ENCODE results near the gene NTNG1. TPM values are rescaled to one million over a fixed set of nuclear protein-coding genes. Genes with fewer than 3 reads are reported as not detected.

Gene NTNG1
- total and polyA plus RNA-seq, 9 donors = 10.9 to 21.3 (median 13.8) TPM

- Histone ChIP-seq H3K36me3 (ENCODE audit: control insufficient read depth, insufficient read depth, low read length) (no peaks in the 10 kb centered on the region), H3K27ac (ENCODE audit: low read length) (peak overlapping the region; percentile 86), H3K9me3 (replicated peaks; ENCODE audit: control insufficient read depth, low read depth, low read length) (no peaks in the 10 kb centered on the region), H3K4me3 (ENCODE audit: low read length) (peak overlapping the region; percentile 55), H3K27me3 (ENCODE audit: control insufficient read depth, insufficient read depth, low read length) (peaks cover 25% of the 10 kb centered on the region), H3K4me1 (ENCODE audit: control insufficient read depth, insufficient read depth, low read length) (peaks cover 11% of the 10 kb centered on the region)
- 0% methylated on average over 16 of the region's 41 CpGs for WGBS (ENCODE audit: insufficient coverage)
- DNase-seq = peak; percentile 52
These were observed 770 bp downstream of the NTNG1 start for GRCh38 chr1:107141491-107142126.

GRCh38 chr1:107142140-107142542 lies 1.3 kb downstream of the NTNG1 start:
- peak overlapping the region; percentile 86 for H3K27ac ChIP-seq (ENCODE audit: low read length)
- H3K4me3 ChIP-seq (ENCODE audit: low read length) = peak overlapping the region; percentile 55
- peaks cover 11% of the 10 kb centered on the region for H3K4me1 ChIP-seq (ENCODE audit: control insufficient read depth, insufficient read depth, low read length)
- peak; percentile 91 for DNase-seq
- H3K9me3 ChIP-seq (replicated peaks; ENCODE audit: control insufficient read depth, low read depth, low read length) = no peaks in the 10 kb centered on the region
- H3K36me3 ChIP-seq (ENCODE audit: control insufficient read depth, insufficient read depth, low read length) = no peaks in the 10 kb centered on the region
- peaks cover 25% of the 10 kb centered on the region for H3K27me3 ChIP-seq (ENCODE audit: control insufficient read depth, insufficient read depth, low read length)
- no CpG with 5 or more reads among the region's 5 CpGs for WGBS (ENCODE audit: insufficient coverage)

- Histone ChIP-seq H3K27me3 (ENCODE audit: control insufficient read depth, insufficient read depth, low read length) (peaks cover 25% of the 10 kb centered on the region), H3K27ac (ENCODE audit: low read length) (no peak overlapping the region), H3K4me1 (ENCODE audit: control insufficient read depth, insufficient read depth, low read length) (peaks cover 11% of the 10 kb centered on the region), H3K4me3 (ENCODE audit: low read length) (no peak overlapping the region), H3K9me3 (replicated peaks; ENCODE audit: control insufficient read depth, low read depth, low read length) (no peaks in the 10 kb centered on the region), H3K36me3 (ENCODE audit: control insufficient read depth, insufficient read depth, low read length) (no peaks in the 10 kb centered on the region)
- peak; percentile 39 for DNase-seq
- no CpG with 5 or more reads among the region's 2 CpGs for WGBS (ENCODE audit: insufficient coverage)
These were observed 1.8 kb downstream of the NTNG1 start for GRCh38 chr1:107142666-107143065.

GRCh38 chr1:107145637-107146036 lies 4.8 kb downstream of the NTNG1 start:
- H3K4me3 ChIP-seq (ENCODE audit: low read length) = no peak overlapping the region
- peaks cover 4% of the 10 kb centered on the region for H3K4me1 ChIP-seq (ENCODE audit: control insufficient read depth, insufficient read depth, low read length)
- peaks cover 9% of the 10 kb centered on the region for H3K27me3 ChIP-seq (ENCODE audit: control insufficient read depth, insufficient read depth, low read length)
- no peaks in the 10 kb centered on the region for H3K9me3 ChIP-seq (replicated peaks; ENCODE audit: control insufficient read depth, low read depth, low read length)
- WGBS (ENCODE audit: insufficient coverage) = no CpG with 5 or more reads among the region's 3 CpGs
- no peaks in the 10 kb centered on the region for H3K36me3 ChIP-seq (ENCODE audit: control insufficient read depth, insufficient read depth, low read length)
- H3K27ac ChIP-seq (ENCODE audit: low read length) = no peak overlapping the region
- no peak for DNase-seq

GRCh38 chr1:107147843-107148242 lies 7.0 kb downstream of the NTNG1 start:
- no peaks in the 10 kb centered on the region for H3K9me3 ChIP-seq (replicated peaks; ENCODE audit: control insufficient read depth, low read depth, low read length)
- no peaks in the 10 kb centered on the region for H3K36me3 ChIP-seq (ENCODE audit: control insufficient read depth, insufficient read depth, low read length)
- H3K27ac ChIP-seq (ENCODE audit: low read length) = no peak overlapping the region
- no peak for DNase-seq
- H3K27me3 ChIP-seq (ENCODE audit: control insufficient read depth, insufficient read depth, low read length) = no peaks in the 10 kb centered on the region
- no CpG with 5 or more reads among the region's 6 CpGs for WGBS (ENCODE audit: insufficient coverage)
- no peak overlapping the region for H3K4me3 ChIP-seq (ENCODE audit: low read length)
- no peaks in the 10 kb centered on the region for H3K4me1 ChIP-seq (ENCODE audit: control insufficient read depth, insufficient read depth, low read length)

- WGBS (ENCODE audit: insufficient coverage) = no CpG with 5 or more reads among the region's 1 CpG
- H3K36me3 ChIP-seq (ENCODE audit: control insufficient read depth, insufficient read depth, low read length) = no peaks in the 10 kb centered on the region
- H3K4me1 ChIP-seq (ENCODE audit: control insufficient read depth, insufficient read depth, low read length) = no peaks in the 10 kb centered on the region
- no peak for DNase-seq
- H3K27ac ChIP-seq (ENCODE audit: low read length) = no peak overlapping the region
- H3K9me3 ChIP-seq (replicated peaks; ENCODE audit: control insufficient read depth, low read depth, low read length) = no peaks in the 10 kb centered on the region
- H3K4me3 ChIP-seq (ENCODE audit: low read length) = no peak overlapping the region
- no peaks in the 10 kb centered on the region for H3K27me3 ChIP-seq (ENCODE audit: control insufficient read depth, insufficient read depth, low read length)
These were observed 9.1 kb downstream of the NTNG1 start for GRCh38 chr1:107149946-107150345.

GRCh38 chr1:107151295-107151694 lies 10.5 kb downstream of the NTNG1 start:
- Histone ChIP-seq H3K9me3 (replicated peaks; ENCODE audit: control insufficient read depth, low read depth, low read length) (no peaks in the 10 kb centered on the region), H3K27me3 (ENCODE audit: control insufficient read depth, insufficient read depth, low read length) (no peaks in the 10 kb centered on the region), H3K36me3 (ENCODE audit: control insufficient read depth, insufficient read depth, low read length) (no peaks in the 10 kb centered on the region), H3K4me1 (ENCODE audit: control insufficient read depth, insufficient read depth, low read length) (no peaks in the 10 kb centered on the region), H3K27ac (ENCODE audit: low read length) (no peak overlapping the region), H3K4me3 (ENCODE audit: low read length) (no peak overlapping the region)
- no peak for DNase-seq
- no CpG with 5 or more reads among the region's 3 CpGs for WGBS (ENCODE audit: insufficient coverage)

GRCh38 chr1:107152395-107152794 lies 11.6 kb downstream of the NTNG1 start:
- H3K4me1 ChIP-seq (ENCODE audit: control insufficient read depth, insufficient read depth, low read length) = no peaks in the 10 kb centered on the region
- H3K36me3 ChIP-seq (ENCODE audit: control insufficient read depth, insufficient read depth, low read length) = no peaks in the 10 kb centered on the region
- H3K27me3 ChIP-seq (ENCODE audit: control insufficient read depth, insufficient read depth, low read length) = no peaks in the 10 kb centered on the region
- DNase-seq = no peak
- WGBS (ENCODE audit: insufficient coverage) = 86% methylated on average over 1 of the region's 4 CpGs
- no peaks in the 10 kb centered on the region for H3K9me3 ChIP-seq (replicated peaks; ENCODE audit: control insufficient read depth, low read depth, low read length)
- H3K4me3 ChIP-seq (ENCODE audit: low read length) = no peak overlapping the region
- H3K27ac ChIP-seq (ENCODE audit: low read length) = no peak overlapping the region

GRCh38 chr1:107153014-107153413 lies 12.2 kb downstream of the NTNG1 start:
- Histone ChIP-seq H3K36me3 (ENCODE audit: control insufficient read depth, insufficient read depth, low read length) (no peaks in the 10 kb centered on the region), H3K4me1 (ENCODE audit: control insufficient read depth, insufficient read depth, low read length) (no peaks in the 10 kb centered on the region), H3K27ac (ENCODE audit: low read length) (no peak overlapping the region), H3K27me3 (ENCODE audit: control insufficient read depth, insufficient read depth, low read length) (no peaks in the 10 kb centered on the region), H3K4me3 (ENCODE audit: low read length) (no peak overlapping the region), H3K9me3 (replicated peaks; ENCODE audit: control insufficient read depth, low read depth, low read length) (no peaks in the 10 kb centered on the region)
- WGBS (ENCODE audit: insufficient coverage) = no CpG with 5 or more reads among the region's 2 CpGs
- DNase-seq = no peak

GRCh38 chr1:107158496-107158895 lies 17.7 kb downstream of the NTNG1 start:
- H3K9me3 ChIP-seq (replicated peaks; ENCODE audit: control insufficient read depth, low read depth, low read length) = no peaks in the 10 kb centered on the region
- no peaks in the 10 kb centered on the region for H3K4me1 ChIP-seq (ENCODE audit: control insufficient read depth, insufficient read depth, low read length)
- peak; percentile 44 for DNase-seq
- H3K36me3 ChIP-seq (ENCODE audit: control insufficient read depth, insufficient read depth, low read length) = no peaks in the 10 kb centered on the region
- H3K4me3 ChIP-seq (ENCODE audit: low read length) = no peak overlapping the region
- H3K27me3 ChIP-seq (ENCODE audit: control insufficient read depth, insufficient read depth, low read length) = no peaks in the 10 kb centered on the region
- WGBS (ENCODE audit: insufficient coverage) = 76% methylated on average over 2 of the region's 5 CpGs
- no peak overlapping the region for H3K27ac ChIP-seq (ENCODE audit: low read length)

- H3K9me3 ChIP-seq (replicated peaks; ENCODE audit: control insufficient read depth, low read depth, low read length) = no peaks in the 10 kb centered on the region
- H3K4me1 ChIP-seq (ENCODE audit: control insufficient read depth, insufficient read depth, low read length) = no peaks in the 10 kb centered on the region
- WGBS (ENCODE audit: insufficient coverage) = 61% methylated on average over 3 of the region's 3 CpGs
- no peaks in the 10 kb centered on the region for H3K27me3 ChIP-seq (ENCODE audit: control insufficient read depth, insufficient read depth, low read length)
- no peak overlapping the region for H3K4me3 ChIP-seq (ENCODE audit: low read length)
- no peaks in the 10 kb centered on the region for H3K36me3 ChIP-seq (ENCODE audit: control insufficient read depth, insufficient read depth, low read length)
- DNase-seq = peak; percentile 44
- H3K27ac ChIP-seq (ENCODE audit: low read length) = no peak overlapping the region
These were observed 18.2 kb downstream of the NTNG1 start for GRCh38 chr1:107158991-107159390.
